ENCODE data around the gene STAC.

GRCh38 chr3:36538136-36538749, 157.9 kb downstream of the STAC start:
- TF ChIP-seq POLR2AphosphoS5 (IDR thresholded peaks at IDR 0.05; ENCODE audit: borderline replicate concordance, low read depth, low read length) (no peak), EZH2 (IDR thresholded peaks at IDR 0.05) (no peak), FOXP2 (optimal IDR thresholded peaks at IDR 0.05; ENCODE audit: control extremely low read depth, extremely low read length, insufficient read depth) (no peak)

Measured in SK-N-MC (cell line).